Thyroid gland (tissue), 4 donors: ENCODE measurements around the gene TSPAN32.
"Not testable (repeated sequence)": the region's sequence is repeated elsewhere in the genome, so short reads cannot be mapped to it uniquely, and the experiment has no call there.

Experiments
- POLR2A ChIP-seq, 2 donors: fragments of 450-650 bp; IDR thresholded peaks; one replicate each; pipeline ENCODE4 v1.6.1; 2017; ENCODE audit warnings: antibody characterized with exemption in 2 of 2, mild to moderate bottlenecking in 2 of 2, moderate library complexity in 1 of 2
- TF ChIP-seq, protein P1 (sequence below), 6 experiments: fragments of 200-600 bp in 3 of 6; fragments of 450-650 bp in 3 of 6; sonication (generic) in 3 of 6; IDR thresholded peaks; one replicate each; pipeline ENCODE4 v1.5.1; 2016 to 2019; ENCODE audit warnings: antibody characterized with exemption in 6 of 6, mild to moderate bottlenecking in 2 of 6, inconsistent platforms in 1 of 6, moderate library complexity in 1 of 6

GRCh38 chr11:2332569-2332968 is 30.8 kb downstream of the TSPAN32 start:
- TF ChIP-seq, protein P1, sequence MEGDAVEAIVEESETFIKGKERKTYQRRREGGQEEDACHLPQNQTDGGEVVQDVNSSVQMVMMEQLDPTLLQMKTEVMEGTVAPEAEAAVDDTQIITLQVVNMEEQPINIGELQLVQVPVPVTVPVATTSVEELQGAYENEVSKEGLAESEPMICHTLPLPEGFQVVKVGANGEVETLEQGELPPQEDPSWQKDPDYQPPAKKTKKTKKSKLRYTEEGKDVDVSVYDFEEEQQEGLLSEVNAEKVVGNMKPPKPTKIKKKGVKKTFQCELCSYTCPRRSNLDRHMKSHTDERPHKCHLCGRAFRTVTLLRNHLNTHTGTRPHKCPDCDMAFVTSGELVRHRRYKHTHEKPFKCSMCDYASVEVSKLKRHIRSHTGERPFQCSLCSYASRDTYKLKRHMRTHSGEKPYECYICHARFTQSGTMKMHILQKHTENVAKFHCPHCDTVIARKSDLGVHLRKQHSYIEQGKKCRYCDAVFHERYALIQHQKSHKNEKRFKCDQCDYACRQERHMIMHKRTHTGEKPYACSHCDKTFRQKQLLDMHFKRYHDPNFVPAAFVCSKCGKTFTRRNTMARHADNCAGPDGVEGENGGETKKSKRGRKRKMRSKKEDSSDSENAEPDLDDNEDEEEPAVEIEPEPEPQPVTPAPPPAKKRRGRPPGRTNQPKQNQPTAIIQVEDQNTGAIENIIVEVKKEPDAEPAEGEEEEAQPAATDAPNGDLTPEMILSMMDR (IDR thresholded peaks at IDR 0.05), result not testable (repeated sequence)
- not testable (repeated sequence) for TF ChIP-seq POLR2A (IDR thresholded peaks at IDR 0.05)
